HEK293 (cell line): ENCODE measurements around the gene RALGAPA2.

Source experiments
- CTCF ChIA-PET: fragments of 350-600 bp; formaldehyde crosslinking; extraction: SDS; loops from one replicate; lab custom pipeline; 2021; ENCODE audit warnings: antibody characterized with exemption; lab: Yijun Ruan, JAX
- POLR2A ChIA-PET: fragments of 300-600 bp; formaldehyde crosslinking; extraction: SDS; loops from one replicate; lab custom pipeline; 2020; ENCODE audit warnings: antibody characterized with exemption, inconsistent platforms; lab: Yijun Ruan, JAX
- H3K27ac ChIP-seq: fragments of 200-500 bp; sonication (Bioruptor generic); 2 replicates; pipeline ENCODE4 v1.5.1; 2014; ENCODE audit warnings: low read depth, low read length, control low read depth, inconsistent platforms; ENCODE audit errors: extremely low read depth
- H3K36me3 ChIP-seq, 2 experiments: fragments of 200-500 bp in 1 of 2; sonication (Bioruptor generic) in 1 of 2; 1 replicate in 1 of 2; 2 replicates in 1 of 2; pipeline ENCODE4 v1.5.1; 2014 to 2017; ENCODE audit warnings: inconsistent platforms in 2 of 2, low read length in 2 of 2; ENCODE audit not compliant: control insufficient read depth in 2 of 2, insufficient read depth in 1 of 2
- H3K4me1 ChIP-seq: fragments of 200-500 bp; sonication (Bioruptor generic); 2 replicates; pipeline ENCODE4 v1.5.1; 2014; ENCODE audit warnings: mild to moderate bottlenecking, low read length, inconsistent platforms; ENCODE audit not compliant: control insufficient read depth, insufficient read depth
- H3K4me3 ChIP-seq: 2 replicates; pipeline ENCODE4 v1.5.1; 2011; ENCODE audit warnings: low read depth, mild to moderate bottlenecking, control low read depth, low read length, moderate library complexity
- H3K9me3 ChIP-seq: fragments of 200-500 bp; sonication (Bioruptor generic); 2 replicates; pipeline ENCODE4 v1.5.1; 2014; ENCODE audit warnings: low read depth, low read length, inconsistent platforms; ENCODE audit not compliant: control insufficient read depth, insufficient read depth
- AEBP2 ChIP-seq: fragments of 450-650 bp; formaldehyde crosslinking; IDR thresholded peaks from 2 replicates; pipeline ENCODE4 v1.5.1; 2016; ENCODE audit warnings: missing biosample characterization, missing genetic modification characterization, borderline replicate concordance
- GLI4 ChIP-seq: fragments of 450-650 bp; formaldehyde crosslinking; IDR thresholded peaks from 2 replicates; pipeline ENCODE4 v1.5.1; 2016; ENCODE audit warnings: missing biosample characterization, missing genetic modification characterization
- GLIS2 ChIP-seq: fragments of 450-650 bp; formaldehyde crosslinking; IDR thresholded peaks from 2 replicates; pipeline ENCODE4 v1.5.1; 2016; ENCODE audit warnings: missing biosample characterization, missing genetic modification characterization
- HOXD13 ChIP-seq: sonication (generic); formaldehyde crosslinking; IDR thresholded peaks from 2 replicates; pipeline ENCODE4 v1.8.0; 2022; ENCODE audit warnings: missing genetic modification reagents, borderline replicate concordance
- KLF7 ChIP-seq: fragments of 450-650 bp; formaldehyde crosslinking; IDR thresholded peaks from 2 replicates; pipeline ENCODE4 v1.5.1; 2016; ENCODE audit warnings: missing biosample characterization, missing genetic modification characterization, borderline replicate concordance
- ZBTB20 ChIP-seq: fragments of 450-650 bp; formaldehyde crosslinking; IDR thresholded peaks from 2 replicates; pipeline ENCODE4 v1.5.1; 2016; ENCODE audit warnings: missing biosample characterization, missing genetic modification characterization
- ZBTB21 ChIP-seq: fragments of 450-650 bp; formaldehyde crosslinking; IDR thresholded peaks from 2 replicates; pipeline ENCODE4 v1.5.1; 2017; ENCODE audit warnings: missing biosample characterization, missing genetic modification characterization
- ZBTB8A ChIP-seq: fragments of 450-650 bp; formaldehyde crosslinking; IDR thresholded peaks from 2 replicates; pipeline ENCODE4 v1.5.1; 2016; ENCODE audit warnings: missing biosample characterization, missing genetic modification characterization
- ZFP37 ChIP-seq: fragments of 450-650 bp; formaldehyde crosslinking; IDR thresholded peaks from 2 replicates; pipeline ENCODE4 v1.5.1; 2016; ENCODE audit warnings: missing biosample characterization, missing genetic modification characterization
- ZIC2 ChIP-seq: fragments of 450-650 bp; formaldehyde crosslinking; IDR thresholded peaks from 2 replicates; pipeline ENCODE4 v1.5.1; 2016; ENCODE audit warnings: missing biosample characterization, missing genetic modification characterization
- ZNF138 ChIP-seq: fragments of 450-650 bp; formaldehyde crosslinking; IDR thresholded peaks from 2 replicates; pipeline ENCODE4 v1.5.1; 2016; ENCODE audit warnings: missing biosample characterization, missing genetic modification characterization, borderline replicate concordance
- ZNF146 ChIP-seq: fragments of 450-650 bp; formaldehyde crosslinking; IDR thresholded peaks from 2 replicates; pipeline ENCODE4 v1.5.1; 2016; ENCODE audit warnings: missing biosample characterization, missing genetic modification characterization
- ZNF274 ChIP-seq, 2 experiments: fragments of 200-500 bp in 1 of 2; fragments of 450-650 bp in 1 of 2; sonication (Bioruptor generic) in 1 of 2; formaldehyde crosslinking in 1 of 2; IDR thresholded peaks; 2 replicates each; pipeline versions ENCODE4 v1.5.1 to v1.6.1; 2014 to 2016; ENCODE audit warnings: borderline replicate concordance in 1 of 2, inconsistent platforms in 1 of 2, low read length in 1 of 2, missing biosample characterization in 1 of 2, missing genetic modification characterization in 1 of 2
- ZNF350 ChIP-seq: fragments of 450-650 bp; formaldehyde crosslinking; IDR thresholded peaks from 2 replicates; pipeline ENCODE4 v1.5.0; 2017; ENCODE audit warnings: missing biosample characterization, mild to moderate bottlenecking, missing genetic modification characterization
- ZNF404 ChIP-seq: fragments of 450-650 bp; formaldehyde crosslinking; IDR thresholded peaks from 2 replicates; pipeline ENCODE4 v1.5.1; 2017; ENCODE audit warnings: missing biosample characterization, missing genetic modification characterization
- ZNF433 ChIP-seq: fragments of 450-650 bp; formaldehyde crosslinking; IDR thresholded peaks from 2 replicates; pipeline ENCODE4 v1.5.1; 2016; ENCODE audit warnings: missing biosample characterization, missing genetic modification characterization, low read depth
- ZNF624 ChIP-seq: fragments of 450-650 bp; formaldehyde crosslinking; IDR thresholded peaks from 2 replicates; pipeline ENCODE4 v1.5.1; 2017; ENCODE audit warnings: missing biosample characterization, missing genetic modification characterization
- ZNF776 ChIP-seq: fragments of 450-650 bp; formaldehyde crosslinking; IDR thresholded peaks from 2 replicates; pipeline ENCODE4 v1.5.0; 2017; ENCODE audit warnings: missing biosample characterization, missing genetic modification characterization, borderline replicate concordance
- ZNF785 ChIP-seq: fragments of 450-650 bp; formaldehyde crosslinking; IDR thresholded peaks from 2 replicates; pipeline ENCODE4 v1.5.1; 2016; ENCODE audit warnings: missing biosample characterization, missing genetic modification characterization
- TF ChIP-seq, protein P1 (sequence below): fragments of 450-650 bp; formaldehyde crosslinking; IDR thresholded peaks from 2 replicates; pipeline ENCODE4 v1.5.1; 2016; ENCODE audit warnings: missing biosample characterization, missing genetic modification characterization
- TF ChIP-seq, protein P2 (sequence below): IDR thresholded peaks from 2 replicates; pipeline ENCODE4 v1.6.1; 2011; ENCODE audit warnings: mild to moderate bottlenecking, low read depth, low read length, borderline replicate concordance
- TF ChIP-seq, protein P3 (sequence below): fragments of 450-650 bp; IDR thresholded peaks from 2 replicates; pipeline ENCODE4 v1.5.1; 2018; ENCODE audit warnings: missing biosample characterization, missing genetic modification characterization

Gene RALGAPA2

GRCh38 chr20:20459726-20460125 is 252.7 kb downstream of the RALGAPA2 start (continued):
- TF ChIP-seq GLI4 (tag by site-specific recombination) (no peak), ZNF624 (tag by site-specific recombination) (no peak), ZBTB21 (tag by site-specific recombination) (no peak), ZNF138 (tag by site-specific recombination) (no peak), ZFP37 (tag by site-specific recombination) (no peak)

- POLR2A ChIA-PET: no interaction called here
- H3K9me3 ChIP-seq: no peaks in the 10 kb centered on the region
These were observed 254.9 kb downstream of the RALGAPA2 start for GRCh38 chr20:20457392-20458126.

GRCh38 chr20:20456741-20457140 is 255.7 kb downstream of the RALGAPA2 start:
- peaks cover 0 to 3% of the 10 kb centered on the region in 2 experiments; a peak in 1 of 3 replicates for H3K36me3 ChIP-seq
- H3K4me1 ChIP-seq: 0 out of 2 replicates have a peak, but pooled peaks cover 2% of the 10 kb centered on the region
- ChIA-PET CTCF (interaction anchor here (0.9 kb wide), 1 partner anchor 9 kb away, joined by 4 read pairs; no protein-coding TSS in a partner anchor), POLR2A (no interaction called here)
- H3K4me3 ChIP-seq: no peak overlapping the region
- no peak for TF ChIP-seq ZNF146 (tag by site-specific recombination)
- TF ChIP-seq, protein P1, sequence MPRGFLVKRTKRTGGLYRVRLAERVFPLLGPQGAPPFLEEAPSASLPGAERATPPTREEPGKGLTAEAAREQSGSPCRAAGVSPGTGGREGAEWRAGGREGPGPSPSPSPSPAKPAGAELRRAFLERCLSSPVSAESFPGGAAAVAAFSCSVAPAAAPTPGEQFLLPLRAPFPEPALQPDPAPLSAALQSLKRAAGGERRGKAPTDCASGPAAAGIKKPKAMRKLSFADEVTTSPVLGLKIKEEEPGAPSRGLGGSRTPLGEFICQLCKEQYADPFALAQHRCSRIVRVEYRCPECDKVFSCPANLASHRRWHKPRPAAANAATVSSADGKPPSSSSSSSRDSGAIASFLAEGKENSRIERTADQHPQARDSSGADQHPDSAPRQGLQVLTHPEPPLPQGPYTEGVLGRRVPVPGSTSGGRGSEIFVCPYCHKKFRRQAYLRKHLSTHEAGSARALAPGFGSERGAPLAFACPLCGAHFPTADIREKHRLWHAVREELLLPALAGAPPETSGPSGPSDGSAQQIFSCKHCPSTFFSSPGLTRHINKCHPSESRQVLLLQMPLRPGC: no peak
- TF ChIP-seq ZBTB8A (tag by site-specific recombination): no peak
- TF ChIP-seq AEBP2: no peak
- TF ChIP-seq ZNF350: no peak
- TF ChIP-seq ZBTB20 (tag by site-specific recombination): no peak
- no peak for TF ChIP-seq HOXD13
- TF ChIP-seq ZNF433 (tag by site-specific recombination): no peak
- no peak overlapping the region for H3K27ac ChIP-seq
- H3K9me3 ChIP-seq: no peaks in the 10 kb centered on the region

More at GRCh38 chr20:20457392-20458126, 254.9 kb downstream of the RALGAPA2 start:
- TF ChIP-seq KLF7 (tag by site-specific recombination) (no peak), ZIC2 (tag by site-specific recombination) (peak; percentile 72), ZNF404 (tag by site-specific recombination) (0 out of 2 replicates have a peak, but pooled peaks have one; percentile 20), ZNF776 (tag by site-specific recombination) (no peak), ZNF785 (no peak), GLIS2 (peak; percentile 40; the same call in 1 of the 2 replicates), ZNF274 (IDR thresholded peaks at IDR 0.05; ENCODE audit: low read length) (no peak), ZNF274 (tag by site-specific recombination; IDR thresholded peaks at IDR 0.05; ENCODE audit: borderline replicate concordance) (no peak)
- TF ChIP-seq, protein P2, sequence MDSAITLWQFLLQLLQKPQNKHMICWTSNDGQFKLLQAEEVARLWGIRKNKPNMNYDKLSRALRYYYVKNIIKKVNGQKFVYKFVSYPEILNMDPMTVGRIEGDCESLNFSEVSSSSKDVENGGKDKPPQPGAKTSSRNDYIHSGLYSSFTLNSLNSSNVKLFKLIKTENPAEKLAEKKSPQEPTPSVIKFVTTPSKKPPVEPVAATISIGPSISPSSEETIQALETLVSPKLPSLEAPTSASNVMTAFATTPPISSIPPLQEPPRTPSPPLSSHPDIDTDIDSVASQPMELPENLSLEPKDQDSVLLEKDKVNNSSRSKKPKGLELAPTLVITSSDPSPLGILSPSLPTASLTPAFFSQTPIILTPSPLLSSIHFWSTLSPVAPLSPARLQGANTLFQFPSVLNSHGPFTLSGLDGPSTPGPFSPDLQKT: no peak
- TF ChIP-seq, protein P3, sequence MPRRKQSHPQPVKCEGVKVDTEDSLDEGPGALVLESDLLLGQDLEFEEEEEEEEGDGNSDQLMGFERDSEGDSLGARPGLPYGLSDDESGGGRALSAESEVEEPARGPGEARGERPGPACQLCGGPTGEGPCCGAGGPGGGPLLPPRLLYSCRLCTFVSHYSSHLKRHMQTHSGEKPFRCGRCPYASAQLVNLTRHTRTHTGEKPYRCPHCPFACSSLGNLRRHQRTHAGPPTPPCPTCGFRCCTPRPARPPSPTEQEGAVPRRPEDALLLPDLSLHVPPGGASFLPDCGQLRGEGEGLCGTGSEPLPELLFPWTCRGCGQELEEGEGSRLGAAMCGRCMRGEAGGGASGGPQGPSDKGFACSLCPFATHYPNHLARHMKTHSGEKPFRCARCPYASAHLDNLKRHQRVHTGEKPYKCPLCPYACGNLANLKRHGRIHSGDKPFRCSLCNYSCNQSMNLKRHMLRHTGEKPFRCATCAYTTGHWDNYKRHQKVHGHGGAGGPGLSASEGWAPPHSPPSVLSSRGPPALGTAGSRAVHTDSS (tag by site-specific recombination): no peak
- Histone ChIP-seq H3K4me3 (no peak overlapping the region), H3K27ac (no peak overlapping the region), H3K4me1 (no peaks in the 10 kb centered on the region), H3K36me3 (peaks cover 0 to 3% of the 10 kb centered on the region in 2 experiments; a peak in 1 of 3 replicates)
- CTCF ChIA-PET: interaction anchor here (0.6 to 0.9 kb wide), 2 partner anchors 9 to 139 kb away, joined by 4 read pairs; no protein-coding TSS in a partner anchor
